HG02798 (cell line): ENCODE measurements around the gene TMEM266.

Experiments
- ATAC-seq: cut with Tn5 transposase; IDR thresholded peaks from one replicate; pipeline ENCODE4 v1.9.1; 2021; ENCODE audit warnings: mild to moderate bottlenecking; ENCODE audit not compliant: unreplicated experiment, poor library complexity

The TMEM266 gene

DNA sequence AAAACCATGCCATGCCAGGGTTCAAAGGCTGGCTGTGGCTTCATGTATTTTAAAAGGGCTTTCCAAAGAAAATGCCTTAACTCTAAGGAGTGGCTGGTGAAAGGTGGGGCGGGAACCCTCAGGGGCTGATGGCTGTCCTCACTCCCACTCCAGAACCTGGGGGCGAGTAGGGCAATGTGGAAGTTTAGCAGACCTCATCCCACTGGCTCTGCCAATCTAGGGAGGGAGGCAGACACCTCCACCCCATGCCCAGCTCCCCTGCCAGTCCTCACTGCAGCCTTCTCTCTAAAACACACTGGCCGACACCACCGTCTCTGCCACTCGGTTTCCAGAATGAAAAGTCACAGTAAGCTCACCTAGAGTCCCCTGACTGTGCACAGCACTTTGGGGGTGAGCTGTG lies 99.5 kb downstream of the TMEM266 start:
- no peak for ATAC-seq

DNA sequence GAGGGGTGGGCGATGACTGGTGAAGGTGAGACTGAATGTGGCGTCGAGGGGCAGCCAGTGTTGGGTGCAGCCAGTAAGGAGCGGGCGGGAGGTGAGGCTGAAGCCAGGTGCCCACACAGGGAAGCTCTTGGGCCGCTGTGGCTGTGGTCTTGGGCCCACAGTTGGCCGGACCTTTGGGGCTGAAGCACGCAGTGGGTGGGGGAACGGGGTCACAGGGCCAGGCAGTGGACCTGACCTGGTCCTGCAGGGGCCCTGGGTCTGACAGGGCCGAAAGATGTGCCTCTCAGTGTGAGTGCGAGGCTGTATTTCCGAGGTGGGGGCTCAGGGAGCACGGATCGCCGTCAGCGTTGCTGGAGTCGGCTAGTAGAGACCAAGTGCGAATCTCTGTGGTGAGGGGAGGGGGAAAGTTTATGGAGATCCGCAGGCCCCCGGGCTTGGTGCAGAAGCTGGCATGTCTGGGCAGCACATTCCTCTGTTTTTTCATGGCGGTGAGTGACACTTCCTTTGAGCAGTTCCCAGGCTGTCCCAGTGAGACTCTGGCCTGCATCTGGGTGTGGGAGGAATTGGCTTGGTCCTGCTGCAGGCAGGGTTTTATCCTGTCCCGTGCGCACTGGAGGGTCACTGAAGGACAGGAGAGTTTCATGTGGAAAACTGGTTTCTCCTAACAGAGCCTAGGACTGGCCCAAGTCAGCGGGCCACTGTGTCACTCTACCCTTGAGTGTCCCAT lies 100.8 kb downstream of the TMEM266 start:
- no peak for ATAC-seq

- ATAC-seq: no peak
Measured at GRCh38 chr15:76161153-76162035, 101.6 kb downstream of the TMEM266 start.

DNA sequence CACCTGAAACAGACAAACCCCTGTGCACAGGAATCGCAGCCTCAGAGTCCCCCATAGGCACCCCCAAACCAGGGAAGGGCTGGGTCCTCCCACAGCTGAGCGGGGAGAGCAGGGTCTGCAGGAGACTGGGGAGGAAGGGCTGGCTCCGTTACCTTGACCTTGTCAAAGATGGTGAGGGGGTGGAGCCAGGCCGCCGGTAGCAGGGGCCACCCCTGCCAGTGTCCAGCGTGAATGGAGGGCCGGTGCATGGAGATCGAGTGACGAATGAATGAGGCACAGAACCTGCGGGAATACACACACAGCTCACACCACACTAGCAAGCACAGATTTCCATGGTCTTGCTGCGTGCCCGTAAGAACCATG lies 102.2 kb downstream of the TMEM266 start:
- no peak for ATAC-seq

DNA sequence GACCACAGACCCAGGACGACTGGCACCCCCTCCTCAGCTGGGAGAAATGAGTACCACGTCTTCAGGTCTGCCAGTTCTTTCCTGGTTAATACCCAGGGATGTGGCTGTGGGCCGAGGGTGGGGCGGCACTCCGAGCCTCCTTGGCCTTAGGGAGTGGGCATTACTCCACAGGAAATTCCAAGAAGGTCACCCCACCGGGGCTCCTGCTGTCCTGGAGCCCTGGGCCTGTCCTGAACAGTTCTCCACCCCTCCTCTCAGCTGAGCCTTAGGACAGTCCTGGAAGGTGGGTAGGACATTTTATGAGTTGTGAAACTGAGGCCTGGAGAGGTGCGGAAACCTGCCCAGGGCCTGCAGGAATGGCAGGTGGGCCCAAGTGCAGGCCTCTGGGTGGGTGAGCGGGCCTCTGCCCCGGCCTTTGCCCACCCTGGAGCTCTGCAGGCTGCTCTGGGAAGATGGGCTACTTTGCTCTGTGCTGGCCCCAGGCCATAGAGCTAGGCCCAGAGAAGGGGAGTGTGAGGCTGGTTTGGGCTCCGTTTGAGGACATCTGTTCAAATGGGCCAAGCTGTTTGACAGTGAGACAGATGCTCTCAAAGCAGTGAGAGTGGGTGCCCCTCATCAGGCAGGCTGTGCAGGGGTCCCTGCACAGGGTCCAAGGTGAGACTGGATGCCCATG lies 103.1 kb downstream of the TMEM266 start:
- no peak for ATAC-seq

GRCh38 chr15:76163457-76164295 lies 103.9 kb downstream of the TMEM266 start:
- no peak for ATAC-seq

- ATAC-seq: no peak
Measured at GRCh38 chr15:76164602-76165001, 104.8 kb downstream of the TMEM266 start.

GRCh38 chr15:76165951-76166350 lies 106.2 kb downstream of the TMEM266 start:
- no peak for ATAC-seq

DNA sequence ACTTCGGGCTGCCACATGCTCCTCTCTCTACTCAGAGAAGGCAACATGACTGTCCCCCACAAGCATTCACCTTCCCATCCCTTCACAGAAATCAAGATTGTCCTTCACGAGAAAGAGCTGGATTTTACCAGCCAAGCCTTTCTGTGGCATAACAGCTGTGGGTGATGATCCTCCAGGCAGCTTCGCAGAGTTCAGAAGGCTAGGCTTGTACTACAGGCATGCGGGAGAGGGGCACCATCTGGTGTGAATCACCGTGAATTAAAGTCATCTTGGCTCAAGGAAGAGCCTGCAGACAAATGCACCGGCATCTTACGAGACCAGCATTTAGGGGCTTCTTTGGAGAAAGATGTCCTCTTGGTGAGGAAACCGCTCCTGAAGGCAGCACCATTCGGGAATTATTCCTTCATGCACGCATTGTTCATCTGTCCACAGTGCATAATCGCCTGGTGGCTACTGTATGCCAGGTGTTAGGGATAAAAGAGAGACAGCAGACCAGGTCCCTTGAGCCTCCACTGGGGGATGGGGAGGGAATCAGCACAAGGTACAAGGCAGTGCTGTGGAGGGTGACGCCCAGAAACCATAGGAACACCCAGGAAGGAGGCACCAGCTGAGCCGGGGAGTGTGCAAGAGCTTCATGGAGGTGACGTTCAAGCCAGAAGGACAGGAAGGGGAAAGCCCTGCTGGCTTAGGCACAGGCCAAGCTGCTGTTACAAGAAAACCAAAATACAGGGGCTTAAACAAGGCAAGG lies 108.6 kb downstream of the TMEM266 start:
- no peak for ATAC-seq

- ATAC-seq: no peak
Measured at GRCh38 chr15:76169018-76169417, 109.2 kb downstream of the TMEM266 start.

DNA sequence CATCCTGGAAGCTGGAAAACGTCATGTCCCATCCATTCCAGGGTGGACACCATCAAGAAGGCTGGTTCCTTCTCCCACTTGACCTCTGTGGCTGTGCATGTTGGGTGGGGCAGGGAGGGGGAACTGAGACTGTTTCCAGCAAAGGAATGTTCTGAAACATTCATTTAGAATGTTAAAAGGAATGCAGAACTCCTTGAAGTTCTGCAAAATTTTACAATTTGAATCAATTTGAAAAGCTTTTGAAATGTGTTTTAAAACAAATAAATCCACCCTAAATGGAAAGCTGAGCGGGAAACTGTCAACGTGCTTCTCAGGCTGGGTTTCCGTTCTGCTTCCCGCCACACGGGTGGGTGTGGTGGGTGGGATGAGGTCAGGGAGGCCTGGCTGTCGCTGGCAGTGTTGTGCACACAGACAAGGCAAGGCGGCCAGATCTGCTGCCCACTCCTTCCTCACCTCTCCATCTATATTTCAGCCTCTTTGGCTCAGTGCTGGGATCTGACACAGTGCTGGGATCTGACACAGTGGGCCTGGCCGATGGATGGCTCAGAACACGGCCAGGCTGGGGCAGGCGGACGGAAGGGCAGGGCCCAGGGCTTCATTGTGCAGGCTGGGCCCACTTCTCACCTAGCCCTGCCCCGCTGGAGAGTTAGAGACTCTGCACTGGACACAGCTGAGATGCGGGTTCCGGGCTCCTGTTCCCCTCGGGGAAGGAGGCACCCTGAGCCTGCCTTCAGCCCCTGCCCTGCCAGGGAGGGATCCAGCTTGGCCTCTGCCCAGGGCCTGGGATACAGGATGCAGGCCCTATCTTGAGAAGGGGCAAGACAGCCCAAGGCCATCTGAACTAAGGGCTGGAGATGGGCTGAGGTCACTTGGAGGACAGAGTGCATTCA lies 110.4 kb downstream of the TMEM266 start:
- ATAC-seq: no peak

- no peak for ATAC-seq
Measured at GRCh38 chr15:76172782-76173181, 113.0 kb downstream of the TMEM266 start.

- ATAC-seq: no peak
Measured at GRCh38 chr15:76173317-76173834, 113.6 kb downstream of the TMEM266 start.

GRCh38 chr15:76174654-76175053 lies 114.9 kb downstream of the TMEM266 start:
- ATAC-seq: no peak

DNA sequence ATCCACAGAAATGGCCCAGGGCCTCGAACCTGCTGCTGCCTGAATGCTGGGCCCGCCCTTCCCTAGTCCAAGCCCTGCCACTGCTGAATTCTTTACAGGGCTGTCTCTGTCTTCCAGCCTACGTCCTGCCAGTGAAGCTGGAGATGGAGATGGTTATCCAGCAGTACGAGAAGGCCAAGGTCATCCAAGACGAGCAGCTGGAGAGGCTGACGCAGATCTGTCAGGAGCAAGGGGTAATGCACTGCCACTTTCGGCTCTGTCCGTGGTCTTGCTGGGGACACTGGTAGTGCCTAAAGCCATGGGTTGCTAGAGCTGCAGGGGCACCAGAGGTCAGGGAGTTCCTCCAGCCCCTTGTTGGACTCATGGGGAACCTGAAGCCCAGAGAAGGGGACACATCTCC lies 115.7 kb downstream of the TMEM266 start:
- ATAC-seq: no peak

DNA sequence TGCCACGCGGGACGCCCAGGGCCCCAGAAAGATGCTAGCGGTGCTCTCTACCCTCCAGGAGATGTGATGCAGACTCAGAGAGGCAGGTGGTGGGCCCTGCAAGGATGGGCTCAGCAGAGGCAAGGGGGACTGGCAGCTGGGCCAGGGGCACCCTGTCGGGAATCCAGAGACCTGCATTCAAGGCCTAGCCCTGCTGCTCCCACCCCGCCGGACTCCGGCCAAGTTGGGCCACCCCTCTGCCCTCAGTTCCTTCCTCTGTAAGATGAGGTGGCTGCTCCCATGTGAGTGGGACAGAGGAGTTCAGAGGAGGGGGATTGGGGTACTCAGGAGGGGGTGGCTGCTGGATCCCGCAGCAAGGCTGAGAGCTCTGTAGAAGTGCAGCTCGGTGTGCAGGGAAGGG lies 116.3 kb downstream of the TMEM266 start:
- ATAC-seq: no peak

- ATAC-seq: no peak
Measured at GRCh38 chr15:76176487-76177085, 116.8 kb downstream of the TMEM266 start.

DNA sequence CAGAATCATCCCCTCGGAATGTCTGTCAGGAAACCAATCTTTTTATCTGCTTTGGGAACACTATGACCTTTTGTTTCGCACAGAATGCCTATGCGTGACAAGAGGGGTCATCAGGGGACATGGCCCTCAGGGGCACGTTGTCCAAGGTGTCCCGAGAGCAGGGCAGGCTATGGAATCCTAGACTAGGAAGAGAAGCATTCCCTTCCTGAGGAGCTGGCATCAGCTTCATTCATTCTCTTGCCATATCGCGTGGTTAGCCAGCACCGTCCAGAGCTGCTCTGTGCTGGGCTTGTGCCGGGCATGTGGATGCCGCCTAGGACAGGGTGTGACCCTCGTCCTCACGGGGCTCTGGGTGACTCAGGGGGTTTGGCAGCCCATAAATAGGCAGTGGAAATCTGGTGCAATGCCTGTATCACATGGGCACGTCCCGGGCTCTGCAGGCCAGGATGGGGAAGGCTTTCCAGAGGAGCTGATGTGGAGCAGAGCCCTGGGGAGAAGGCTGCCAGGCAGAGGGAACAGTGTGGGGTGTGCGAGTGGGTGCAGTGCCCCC lies 117.8 kb downstream of the TMEM266 start:
- no peak for ATAC-seq
